Neuronal stem cell (in vitro differentiated cells): ENCODE measurements around the gene GCAT. TPM values are rescaled to one million over a fixed set of nuclear protein-coding genes. Genes with fewer than 3 reads are reported as not detected.

Experiments
- DNase-seq: peaks from one replicate; pipeline ENCODE4 v3.0.0-alpha.2; 2013; ENCODE audit warnings: low spot score
- H2AFZ ChIP-seq: one replicate; pipeline ENCODE4 v1.6.1; 2013; ENCODE audit warnings: mild to moderate bottlenecking, low read length, inconsistent platforms
- H2AK5ac ChIP-seq: 2 replicates; pipeline ENCODE4 v1.6.1; 2013; ENCODE audit warnings: low read depth, mild to moderate bottlenecking, inconsistent platforms, low read length, moderate library complexity, mixed read lengths
- H2BK120ac ChIP-seq: 2 replicates; pipeline ENCODE4 v1.6.1; 2013; ENCODE audit warnings: low read depth, mild to moderate bottlenecking, inconsistent platforms, low read length, moderate library complexity, mixed read lengths
- H2BK12ac ChIP-seq: one replicate; pipeline ENCODE4 v1.6.1; 2013; ENCODE audit warnings: low read length, inconsistent platforms
- H2BK15ac ChIP-seq: 2 replicates; pipeline ENCODE4 v1.6.1; 2013; ENCODE audit warnings: mild to moderate bottlenecking, low read length, inconsistent platforms, mixed read lengths
- H2BK5ac ChIP-seq: one replicate; pipeline ENCODE4 v1.6.1; 2013; ENCODE audit warnings: inconsistent platforms, mild to moderate bottlenecking, low read length, moderate library complexity
- H3K14ac ChIP-seq: one replicate; pipeline ENCODE4 v1.6.1; 2013; ENCODE audit warnings: low read length, inconsistent platforms
- H3K18ac ChIP-seq: 2 replicates; pipeline ENCODE4 v1.6.1; 2013; ENCODE audit warnings: low read length, inconsistent platforms
- H3K23ac ChIP-seq: 2 replicates; pipeline ENCODE4 v1.6.1; 2013; ENCODE audit warnings: low read depth, mild to moderate bottlenecking, mixed read lengths, low read length, inconsistent platforms; ENCODE audit not compliant: poor library complexity
- H3K27ac ChIP-seq: replicated peaks from 3 replicates; pipeline ENCODE4 v1.5.1; 2013; ENCODE audit warnings: low read length, inconsistent platforms
- H3K27me3 ChIP-seq, 3 experiments: 2 replicates each; pipeline ENCODE4 v1.6.1; 2013; ENCODE audit warnings: low read length in 3 of 3, mild to moderate bottlenecking in 2 of 3, inconsistent platforms in 1 of 3, low read depth in 1 of 3, mixed read lengths in 1 of 3, moderate library complexity in 1 of 3; ENCODE audit not compliant: control insufficient read depth in 3 of 3, insufficient read depth in 3 of 3
- H3K36me3 ChIP-seq, 2 donors: replicated peaks in 1 of 2; 2 replicates each; pipeline ENCODE4 v1.6.1; 2013; ENCODE audit warnings: low read length in 2 of 2; ENCODE audit not compliant: control insufficient read depth in 2 of 2, insufficient read depth in 2 of 2
- H3K4ac ChIP-seq: 2 replicates; pipeline ENCODE4 v1.6.1; 2013; ENCODE audit warnings: inconsistent platforms, mild to moderate bottlenecking, low read length, moderate library complexity
- H3K4me1 ChIP-seq, 2 donors: 1 replicate in 1 of 2; 2 replicates in 1 of 2; pipeline ENCODE4 v1.6.1; 2013; ENCODE audit warnings: low read length in 2 of 2, low read depth in 1 of 2; ENCODE audit not compliant: control insufficient read depth in 2 of 2, insufficient read depth in 1 of 2
- H3K4me2 ChIP-seq: one replicate; pipeline ENCODE4 v1.6.1; 2013; ENCODE audit warnings: mild to moderate bottlenecking, low read length, inconsistent platforms; ENCODE audit not compliant: insufficient read depth, poor library complexity, severe bottlenecking
- H3K4me3 ChIP-seq, 2 donors: 2 replicates each; pipeline ENCODE4 v1.5.1; 2013; ENCODE audit warnings: low read length in 2 of 2, mild to moderate bottlenecking in 2 of 2, inconsistent platforms in 1 of 2, moderate library complexity in 1 of 2
- H3K79me1 ChIP-seq: one replicate; pipeline ENCODE4 v1.6.1; 2013; ENCODE audit warnings: low read depth, mild to moderate bottlenecking, inconsistent platforms, low read length, moderate library complexity
- H3K9ac ChIP-seq: one replicate; pipeline ENCODE4 v1.6.1; 2013; ENCODE audit warnings: mild to moderate bottlenecking, low read depth, low read length, inconsistent platforms; ENCODE audit not compliant: poor library complexity
- H3K9me3 ChIP-seq, 2 donors: replicated peaks in 1 of 2; 2 replicates each; pipeline versions ENCODE3 to v1.6.1; 2013; ENCODE audit warnings: low read length in 2 of 2, mild to moderate bottlenecking in 2 of 2, inconsistent platforms in 1 of 2, low read depth in 1 of 2, mixed read lengths in 1 of 2, moderate library complexity in 1 of 2; ENCODE audit not compliant: control insufficient read depth in 2 of 2, insufficient read depth in 1 of 2
- H4K8ac ChIP-seq: one replicate; pipeline ENCODE4 v1.6.1; 2013; ENCODE audit warnings: low read depth, mild to moderate bottlenecking, inconsistent platforms, low read length, moderate library complexity
- H4K91ac ChIP-seq: one replicate; pipeline ENCODE4 v1.6.1; 2013; ENCODE audit warnings: low read length, low read depth, mild to moderate bottlenecking, inconsistent platforms; ENCODE audit not compliant: poor library complexity
- WGBS, 2 donors: extraction: QIAGEN DNeasy Blood & Tissue Kit; methylation state at CpG; one replicate each; pipeline ENCODE4 v1.1.7; 2013; ENCODE audit warnings: missing lambda C conversion rate in 2 of 2, mixed read lengths in 1 of 2; ENCODE audit not compliant: insufficient read length in 2 of 2, insufficient replicate concordance in 1 of 2; ENCODE audit errors: extremely low coverage in 2 of 2; 5-methylcytosine and 5-hydroxymethylcytosine counted together
- polyA plus RNA-seq, 2 experiments: library from polyadenylated mRNA; stranded (reverse); fragments of 200-250 nt; gene quantifications; one replicate each; pipeline ENCODE4 v1.2.3, GENCODE V29; 2013

The GCAT gene
- polyA plus RNA-seq (2013, experiment 1 of 2), result 22.8 TPM
- polyA plus RNA-seq (2013, experiment 2 of 2), result 22.6 TPM

DNA sequence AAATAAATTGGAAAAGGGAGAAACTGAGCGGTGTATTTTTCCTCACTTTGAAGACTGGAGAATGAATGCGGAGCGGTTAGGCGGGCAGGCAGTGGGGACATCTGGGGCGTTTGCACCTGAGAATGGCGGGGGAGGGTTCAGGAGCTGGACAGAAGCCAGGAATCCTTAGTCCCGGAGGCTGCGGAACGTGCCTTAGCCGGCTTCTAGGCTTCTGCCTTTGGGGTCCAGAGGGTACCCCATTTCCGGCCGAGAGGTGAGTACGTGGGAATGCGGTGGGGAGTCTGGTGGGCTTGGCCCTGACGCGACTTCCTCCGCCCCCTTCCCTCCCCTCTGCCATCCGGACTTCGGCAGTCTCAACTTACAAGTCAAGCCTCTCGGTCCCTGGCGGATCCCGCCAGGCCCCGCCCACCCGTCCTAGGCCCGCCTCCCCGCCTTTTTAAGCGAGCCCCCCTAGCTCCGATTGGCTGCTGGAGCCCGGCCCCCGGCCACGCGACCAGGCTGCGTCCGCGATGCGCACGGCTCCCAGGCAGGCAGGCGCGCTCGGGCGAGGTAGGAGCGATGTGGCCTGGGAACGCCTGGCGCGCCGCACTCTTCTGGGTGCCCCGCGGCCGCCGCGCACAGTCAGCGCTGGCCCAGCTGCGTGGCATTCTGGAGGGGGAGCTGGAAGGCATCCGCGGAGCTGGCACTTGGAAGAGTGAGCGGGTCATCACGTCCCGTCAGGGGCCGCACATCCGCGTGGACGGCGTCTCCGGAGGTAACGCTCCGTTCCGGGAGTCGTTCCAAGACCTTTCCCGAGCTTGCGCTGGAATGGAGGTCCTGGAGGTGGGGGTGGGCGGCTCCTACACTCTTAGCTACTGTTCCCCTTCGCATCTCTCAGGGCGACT lies at the start of gene GCAT:
Gene GCAT (plus strand): TSS at position 525 of the 884 bp plus-strand sequence. CDS start 34 bp downstream, at position 559.
- H3K23ac ChIP-seq, result peak within 1 kb of the TSS; percentile 99
- peaks cover 2 to 28% (median 15%) of the 10 kb centered on the region in 3 experiments for H3K27me3 ChIP-seq
- H3K9ac ChIP-seq, result peak within 1 kb of the TSS; percentile 93
- no peak within 1 kb of the TSS for H2BK15ac ChIP-seq
- no CpG with 5 or more reads among the region's 73 CpGs for WGBS, 2 donors
- H3K27ac ChIP-seq, result peak within 1 kb of the TSS; percentile 53
- H3K18ac ChIP-seq, result peak within 1 kb of the TSS; percentile 88
- H2BK120ac ChIP-seq, result no peak within 1 kb of the TSS
- no peak within 1 kb of the TSS for H2BK12ac ChIP-seq
- peak; percentile 97 for DNase-seq
- no peak within 1 kb of the TSS for H3K14ac ChIP-seq
- H4K91ac ChIP-seq, result no peak within 1 kb of the TSS
- H2AFZ ChIP-seq, result peak within 1 kb of the TSS; percentile 88
- no peak within 1 kb of the TSS for H3K4ac ChIP-seq
- peak within 1 kb of the TSS; percentile 80 to 92 for H3K4me3 ChIP-seq
- no peaks in the 10 kb centered on the region for H3K9me3 ChIP-seq
- peaks cover 3 to 13% of the 10 kb centered on the region in 2 donors for H3K36me3 ChIP-seq
- H2BK5ac ChIP-seq, result no peak within 1 kb of the TSS
- H4K8ac ChIP-seq, result no peak within 1 kb of the TSS
- peak within 1 kb of the TSS; percentile 72 for H3K4me2 ChIP-seq
- H3K4me1 ChIP-seq, result peaks cover 21 to 23% of the 10 kb centered on the region in 2 donors
- H2AK5ac ChIP-seq, result no peak within 1 kb of the TSS
- peaks cover 4% of the 10 kb centered on the region for H3K79me1 ChIP-seq

DNA sequence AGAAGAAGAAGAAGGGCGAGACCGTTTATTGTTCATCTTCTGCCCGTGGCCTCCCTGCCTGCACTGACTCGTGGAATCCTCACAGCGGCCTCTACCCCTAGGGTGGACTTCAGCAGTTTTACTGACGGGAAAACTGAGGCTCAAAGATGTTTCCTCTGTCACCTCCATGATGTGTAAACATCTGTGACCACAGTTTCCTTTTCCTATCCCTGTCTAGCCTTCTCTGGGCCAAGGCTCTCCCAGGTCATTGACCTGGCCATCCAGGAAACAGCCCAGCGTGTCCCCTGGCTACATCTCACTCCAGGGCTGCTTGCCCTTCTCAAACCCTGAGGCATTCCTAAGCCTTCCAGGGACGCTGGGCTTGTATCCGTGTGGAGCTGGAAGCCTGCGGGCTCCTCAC lies 49.0 kb upstream of the GCAT start:
- Histone ChIP-seq H4K8ac (no peak overlapping the region), H3K18ac (no peak overlapping the region), H3K9ac (no peak overlapping the region), H3K36me3 (peaks cover 45 to 97% of the 10 kb centered on the region in 2 donors), H3K14ac (no peak overlapping the region), H3K9me3 (no peaks in the 10 kb centered on the region), H3K79me1 (no peaks in the 10 kb centered on the region), H2BK5ac (no peak overlapping the region), H2BK12ac (no peak overlapping the region), H3K23ac (no peak overlapping the region), H3K27ac (no peak overlapping the region), H3K4me3 (no peak overlapping the region), H3K4ac (no peak overlapping the region), H2BK120ac (no peak overlapping the region), H4K91ac (no peak overlapping the region), H3K27me3 (no peaks in the 10 kb centered on the region), H2AK5ac (no peak overlapping the region), H2BK15ac (no peak overlapping the region), H2AFZ (no peak overlapping the region), H3K4me2 (no peak overlapping the region), H3K4me1 (no peaks in the 10 kb centered on the region)
- no CpG with 5 or more reads among the region's 10 CpGs for WGBS, 2 donors
- no peak for DNase-seq

DNA sequence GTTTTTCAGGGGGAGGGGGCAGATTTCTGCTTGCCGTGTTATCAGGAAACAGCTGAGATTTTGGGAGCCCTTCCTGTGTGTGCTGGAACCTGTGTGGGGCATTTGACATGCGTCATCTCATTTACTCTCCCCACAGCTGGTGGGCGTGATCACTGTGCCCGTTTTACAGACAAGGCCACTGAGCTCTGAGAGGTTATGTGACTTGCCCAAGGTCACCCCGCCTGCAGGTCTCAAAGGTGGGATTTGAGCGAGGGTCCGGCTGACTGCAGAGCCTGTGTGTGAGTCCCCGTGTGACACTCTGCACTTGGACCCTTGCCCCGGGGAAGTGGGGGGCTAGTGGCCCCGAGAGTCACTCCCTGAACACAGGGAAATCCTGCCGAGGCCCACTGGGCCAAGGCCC lies 48.5 kb upstream of the GCAT start:
- H2AFZ ChIP-seq, result no peak overlapping the region
- no peak overlapping the region for H3K4ac ChIP-seq
- DNase-seq, result no peak
- no peak overlapping the region for H4K8ac ChIP-seq
- no peak overlapping the region for H3K23ac ChIP-seq
- no peaks in the 10 kb centered on the region for H3K9me3 ChIP-seq
- no peak overlapping the region for H3K14ac ChIP-seq
- H3K4me3 ChIP-seq, result no peak overlapping the region
- H3K27me3 ChIP-seq, result no peaks in the 10 kb centered on the region
- no CpG with 5 or more reads among the region's 11 CpGs for WGBS, 2 donors
- H3K4me1 ChIP-seq, result no peaks in the 10 kb centered on the region
- no peak overlapping the region for H4K91ac ChIP-seq
- no peak overlapping the region for H3K27ac ChIP-seq
- H3K36me3 ChIP-seq, result peaks cover 43 to 97% of the 10 kb centered on the region in 2 donors
- H2BK12ac ChIP-seq, result no peak overlapping the region
- H2BK15ac ChIP-seq, result no peak overlapping the region
- no peaks in the 10 kb centered on the region for H3K79me1 ChIP-seq
- no peak overlapping the region for H3K9ac ChIP-seq
- no peak overlapping the region for H2BK5ac ChIP-seq
- no peak overlapping the region for H3K18ac ChIP-seq
- no peak overlapping the region for H2BK120ac ChIP-seq
- no peak overlapping the region for H2AK5ac ChIP-seq
- no peak overlapping the region for H3K4me2 ChIP-seq

DNA sequence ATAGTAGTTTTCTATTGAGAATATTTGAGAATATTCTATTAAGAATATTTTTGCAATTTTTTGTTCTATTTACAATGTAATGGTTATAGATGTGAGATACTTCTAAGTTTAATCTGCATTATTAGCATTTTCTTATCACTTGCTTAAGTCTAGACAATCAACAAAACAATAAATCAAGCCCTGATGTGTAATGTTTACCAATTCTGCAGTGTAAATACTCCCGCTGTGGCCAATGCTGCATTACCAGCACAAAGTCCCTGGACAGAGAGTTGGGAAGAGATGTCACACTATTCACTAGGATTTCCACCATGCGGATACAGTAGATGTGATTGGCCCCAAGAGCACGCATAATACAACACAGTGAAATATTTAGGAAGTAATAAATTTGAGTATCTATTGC lies 47.6 kb upstream of the GCAT start:
- H3K23ac ChIP-seq, result no peak overlapping the region

More for the DNA sequence above, 47.6 kb upstream of the GCAT start:
- no peak for DNase-seq
- Histone ChIP-seq H3K36me3 (peaks cover 37 to 94% of the 10 kb centered on the region in 2 donors), H2BK15ac (no peak overlapping the region), H2BK5ac (no peak overlapping the region), H3K27ac (no peak overlapping the region), H2BK12ac (no peak overlapping the region), H3K4me2 (no peak overlapping the region), H3K14ac (no peak overlapping the region), H3K18ac (no peak overlapping the region), H3K27me3 (no peaks in the 10 kb centered on the region), H3K9me3 (no peaks in the 10 kb centered on the region), H3K4ac (no peak overlapping the region), H3K4me3 (no peak overlapping the region), H3K79me1 (no peaks in the 10 kb centered on the region), H3K4me1 (no peaks in the 10 kb centered on the region), H4K91ac (no peak overlapping the region), H2BK120ac (no peak overlapping the region), H2AFZ (no peak overlapping the region), H3K9ac (no peak overlapping the region), H2AK5ac (no peak overlapping the region), H4K8ac (no peak overlapping the region)
- no CpG with 5 or more reads among the region's 3 CpGs for WGBS, 2 donors
